ENCODE results near the gene ADGRV1.

ADGRV1 gene

DNA sequence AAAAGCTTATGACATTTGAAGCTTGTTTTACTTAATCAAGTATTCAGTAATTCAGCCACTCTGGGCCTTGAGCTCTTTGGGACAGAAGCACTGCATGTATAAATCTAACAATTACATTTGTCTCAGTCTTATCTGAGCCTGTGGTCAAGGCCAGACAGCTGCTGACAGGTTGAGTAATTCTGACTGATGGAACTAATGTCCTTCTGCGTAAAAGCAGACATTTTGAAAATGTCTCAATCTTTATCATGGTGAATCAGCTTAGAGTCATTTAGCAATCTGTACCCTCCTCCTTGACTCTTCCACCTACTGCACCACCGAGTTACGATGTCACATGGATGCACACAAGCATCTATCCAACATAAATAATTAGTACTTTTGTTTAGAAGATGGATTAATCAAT lies 424.6 kb downstream of the ADGRV1 start:
- H3K27me3 ChIP-seq (ENCODE audit: low read length) = no peaks in the 10 kb centered on the region
- no peak overlapping the region for H3K4me3 ChIP-seq (ENCODE audit: insufficient read depth, low read length, poor library complexity, severe bottlenecking)
- H3K9ac ChIP-seq (ENCODE audit: low read length) = no peak overlapping the region
- no peaks in the 10 kb centered on the region for H3F3A ChIP-seq (ENCODE audit: insufficient read depth)
- H3K9me2 ChIP-seq (replicated peaks; ENCODE audit: insufficient read depth, low read length) = no peaks in the 10 kb centered on the region
- H3K79me2 ChIP-seq (ENCODE audit: insufficient read depth, low read length) = no peaks in the 10 kb centered on the region
- no peak overlapping the region for H3K27ac ChIP-seq (ENCODE audit: low read depth, low read length)
- H3K36me3 ChIP-seq (ENCODE audit: low read length) = no peaks in the 10 kb centered on the region
- TF ChIP-seq EZH2phosphoT487 (conservative IDR thresholded peaks at IDR 0.05; ENCODE audit: low read length) = no peak
- TF ChIP-seq, protein P1, sequence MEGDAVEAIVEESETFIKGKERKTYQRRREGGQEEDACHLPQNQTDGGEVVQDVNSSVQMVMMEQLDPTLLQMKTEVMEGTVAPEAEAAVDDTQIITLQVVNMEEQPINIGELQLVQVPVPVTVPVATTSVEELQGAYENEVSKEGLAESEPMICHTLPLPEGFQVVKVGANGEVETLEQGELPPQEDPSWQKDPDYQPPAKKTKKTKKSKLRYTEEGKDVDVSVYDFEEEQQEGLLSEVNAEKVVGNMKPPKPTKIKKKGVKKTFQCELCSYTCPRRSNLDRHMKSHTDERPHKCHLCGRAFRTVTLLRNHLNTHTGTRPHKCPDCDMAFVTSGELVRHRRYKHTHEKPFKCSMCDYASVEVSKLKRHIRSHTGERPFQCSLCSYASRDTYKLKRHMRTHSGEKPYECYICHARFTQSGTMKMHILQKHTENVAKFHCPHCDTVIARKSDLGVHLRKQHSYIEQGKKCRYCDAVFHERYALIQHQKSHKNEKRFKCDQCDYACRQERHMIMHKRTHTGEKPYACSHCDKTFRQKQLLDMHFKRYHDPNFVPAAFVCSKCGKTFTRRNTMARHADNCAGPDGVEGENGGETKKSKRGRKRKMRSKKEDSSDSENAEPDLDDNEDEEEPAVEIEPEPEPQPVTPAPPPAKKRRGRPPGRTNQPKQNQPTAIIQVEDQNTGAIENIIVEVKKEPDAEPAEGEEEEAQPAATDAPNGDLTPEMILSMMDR (IDR thresholded peaks at IDR 0.05; ENCODE audit: insufficient read depth, low read length, poor library complexity, severe bottlenecking) = no peak
- no peaks in the 10 kb centered on the region for H3K9me3 ChIP-seq (ENCODE audit: insufficient read depth, low read length)
- H3K4me2 ChIP-seq (ENCODE audit: low read depth, low read length, poor library complexity, severe bottlenecking) = no peak overlapping the region
- no peaks in the 10 kb centered on the region for H4K20me1 ChIP-seq (ENCODE audit: low read depth, low read length)
- H2AFZ ChIP-seq (ENCODE audit: low read depth, low read length, severe bottlenecking) = no peak overlapping the region

DNA sequence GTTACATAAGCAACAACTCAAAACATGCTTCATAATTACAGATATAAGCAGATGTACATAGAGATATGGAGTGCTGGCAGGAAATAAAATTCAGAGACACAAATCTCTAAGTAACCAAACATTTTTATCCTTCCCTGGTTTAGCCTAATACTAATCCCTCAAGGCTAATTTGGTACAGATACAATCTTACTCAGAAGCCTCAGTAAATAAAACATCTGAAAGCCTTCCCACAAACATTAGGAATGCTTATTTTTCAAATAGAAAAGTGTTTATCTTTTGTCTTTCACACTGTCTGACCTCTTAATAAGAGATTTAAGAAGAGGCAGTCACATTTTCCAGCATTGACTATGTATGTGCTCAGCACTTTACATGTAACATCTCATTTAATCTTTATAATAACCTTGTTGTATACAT lies 425.1 kb downstream of the ADGRV1 start:
- Histone ChIP-seq H3K36me3 (ENCODE audit: low read length) (no peaks in the 10 kb centered on the region), H2AFZ (ENCODE audit: low read depth, low read length, severe bottlenecking) (no peak overlapping the region), H3K9ac (ENCODE audit: low read length) (no peak overlapping the region), H3K27ac (ENCODE audit: low read depth, low read length) (no peak overlapping the region), H3K27me3 (ENCODE audit: low read length) (no peaks in the 10 kb centered on the region), H3K9me3 (ENCODE audit: insufficient read depth, low read length) (no peaks in the 10 kb centered on the region), H3K79me2 (ENCODE audit: insufficient read depth, low read length) (no peaks in the 10 kb centered on the region), H3K9me2 (replicated peaks; ENCODE audit: insufficient read depth, low read length) (no peaks in the 10 kb centered on the region), H3K4me2 (ENCODE audit: low read depth, low read length, poor library complexity, severe bottlenecking) (no peak overlapping the region), H4K20me1 (ENCODE audit: low read depth, low read length) (no peaks in the 10 kb centered on the region), H3F3A (ENCODE audit: insufficient read depth) (no peaks in the 10 kb centered on the region), H3K4me3 (ENCODE audit: insufficient read depth, low read length, poor library complexity, severe bottlenecking) (no peak overlapping the region)
- TF ChIP-seq, protein P1 (IDR thresholded peaks at IDR 0.05; ENCODE audit: insufficient read depth, low read length, poor library complexity, severe bottlenecking) = no peak
- TF ChIP-seq EZH2phosphoT487 (conservative IDR thresholded peaks at IDR 0.05; ENCODE audit: low read length) = no peak

DNA sequence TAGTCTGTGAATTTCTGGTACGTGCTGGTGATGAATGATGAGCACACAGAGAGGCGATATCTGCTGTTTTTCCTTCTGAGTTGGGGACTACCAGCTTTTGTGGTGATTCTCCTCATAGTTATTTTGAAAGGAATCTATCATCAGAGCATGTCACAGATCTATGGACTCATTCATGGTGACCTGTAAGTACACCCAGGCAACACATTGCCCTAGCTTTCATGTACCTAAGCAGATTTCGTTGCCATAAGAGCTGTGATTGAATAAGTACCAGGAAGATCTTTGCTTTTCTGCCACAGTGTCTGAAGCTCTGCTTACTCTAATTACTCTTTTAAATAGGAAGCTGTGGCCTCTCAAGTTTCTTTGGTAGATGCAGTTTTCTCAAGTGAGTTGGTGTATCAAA lies 426.7 kb downstream of the ADGRV1 start:
- no peak overlapping the region for H2AFZ ChIP-seq (ENCODE audit: low read depth, low read length, severe bottlenecking)
- H3K9ac ChIP-seq (ENCODE audit: low read length) = no peak overlapping the region
- no peak overlapping the region for H3K27ac ChIP-seq (ENCODE audit: low read depth, low read length)
- no peak overlapping the region for H3K4me2 ChIP-seq (ENCODE audit: low read depth, low read length, poor library complexity, severe bottlenecking)
- H3F3A ChIP-seq (ENCODE audit: insufficient read depth) = no peaks in the 10 kb centered on the region
- no peak overlapping the region for H3K4me3 ChIP-seq (ENCODE audit: insufficient read depth, low read length, poor library complexity, severe bottlenecking)
- no peaks in the 10 kb centered on the region for H3K27me3 ChIP-seq (ENCODE audit: low read length)
- H3K9me3 ChIP-seq (ENCODE audit: insufficient read depth, low read length) = no peaks in the 10 kb centered on the region
- TF ChIP-seq EZH2phosphoT487 (conservative IDR thresholded peaks at IDR 0.05; ENCODE audit: low read length) = no peak
- TF ChIP-seq, protein P1 (IDR thresholded peaks at IDR 0.05; ENCODE audit: insufficient read depth, low read length, poor library complexity, severe bottlenecking) = no peak
- H4K20me1 ChIP-seq (ENCODE audit: low read depth, low read length) = no peaks in the 10 kb centered on the region
- no peaks in the 10 kb centered on the region for H3K79me2 ChIP-seq (ENCODE audit: insufficient read depth, low read length)
- no peaks in the 10 kb centered on the region for H3K36me3 ChIP-seq (ENCODE audit: low read length)
- no peaks in the 10 kb centered on the region for H3K9me2 ChIP-seq (replicated peaks; ENCODE audit: insufficient read depth, low read length)

All from SU-DHL-6 (cell line).